HG03064 (cell line): ENCODE results near the gene CABLES1.

ENCODE experiments used
- ATAC-seq: cut with Tn5 transposase; IDR thresholded peaks from one replicate; pipeline ENCODE4 v1.9.1; 2021; ENCODE audit warnings: low read depth; ENCODE audit not compliant: unreplicated experiment

The CABLES1 gene

GRCh38 chr18:23189768-23190661 lies 54.7 kb downstream of the CABLES1 start:
- no peak for ATAC-seq

- no peak for ATAC-seq
Measured at GRCh38 chr18:23191232-23191631, 55.9 kb downstream of the CABLES1 start.

GRCh38 chr18:23193742-23194141 lies 58.5 kb downstream of the CABLES1 start:
- no peak for ATAC-seq

- no peak for ATAC-seq
Measured at GRCh38 chr18:23194155-23194996, 59.1 kb downstream of the CABLES1 start.

- no peak for ATAC-seq
Measured at GRCh38 chr18:23194997-23195957, 60.0 kb downstream of the CABLES1 start.

GRCh38 chr18:23196119-23197007 lies 61.1 kb downstream of the CABLES1 start:
- no peak for ATAC-seq

GRCh38 chr18:23198217-23198845 lies 63.0 kb downstream of the CABLES1 start:
- ATAC-seq: no peak

GRCh38 chr18:23200756-23201155 lies 65.5 kb downstream of the CABLES1 start:
- ATAC-seq: no peak

- no peak for ATAC-seq
Measured at GRCh38 chr18:23201741-23202140, 66.5 kb downstream of the CABLES1 start.

GRCh38 chr18:23203891-23204432 lies 68.7 kb downstream of the CABLES1 start:
- ATAC-seq: no peak

GRCh38 chr18:23204589-23205235 lies 69.4 kb downstream of the CABLES1 start:
- no peak for ATAC-seq

- no peak for ATAC-seq
Measured at GRCh38 chr18:23205980-23206379, 70.7 kb downstream of the CABLES1 start.

GRCh38 chr18:23207191-23207955 lies 72.1 kb downstream of the CABLES1 start:
- ATAC-seq: no peak

- no peak for ATAC-seq
Measured at GRCh38 chr18:23207994-23208393, 72.7 kb downstream of the CABLES1 start.

- ATAC-seq: no peak
Measured at GRCh38 chr18:23208600-23208999, 73.3 kb downstream of the CABLES1 start.

- ATAC-seq: no peak
Measured at GRCh38 chr18:23209031-23209430, 73.7 kb downstream of the CABLES1 start.

- no peak for ATAC-seq
Measured at GRCh38 chr18:23209796-23210195, 74.5 kb downstream of the CABLES1 start.
